ENCODE results near the gene SNX30. TPM values are rescaled to one million over a fixed set of nuclear protein-coding genes. Genes with fewer than 3 reads are reported as not detected.

Gene SNX30
- total RNA-seq, 4 donors from 2014 or later = 5.5 to 9.4 (median 7.4) TPM

DNA sequence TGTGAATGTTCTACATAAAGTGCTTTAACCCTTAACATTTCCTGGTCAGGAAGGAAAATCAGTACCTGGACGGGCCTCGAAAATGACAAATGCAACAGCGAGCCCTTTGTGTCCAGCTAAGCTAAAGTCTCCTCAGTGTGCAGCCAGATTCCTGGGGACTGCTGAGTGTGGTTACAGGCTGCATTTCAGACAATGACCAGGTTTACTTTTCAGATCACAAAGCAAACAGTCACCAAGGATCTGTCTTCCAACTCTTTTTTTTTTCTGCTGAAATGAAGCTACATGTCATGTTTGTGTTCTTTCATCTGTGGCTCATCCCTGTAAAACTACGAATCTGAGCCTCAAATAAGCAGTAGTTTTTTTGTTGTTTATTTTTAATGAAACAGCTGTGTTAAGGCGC lies 119.4 kb downstream of the SNX30 start:
- Histone ChIP-seq H3K27me3 (no peaks in the 10 kb centered on the region), H3K27ac (no peak overlapping the region), H3K36me3 (no peaks in the 10 kb centered on the region), H3K4me1 (no peaks in the 10 kb centered on the region), H3K9me3 (no peaks in the 10 kb centered on the region), H3K4me3 (replicated peaks in 1 of 3) (no peak overlapping the region)
- 77 to 86% methylated on average over 5 of the region's 5 CpGs for WGBS, 2 donors
- intact Hi-C loops (cut with DNase I) = no loop called here
- DNase-seq = no peak
- no peak for TF ChIP-seq POLR2A (IDR thresholded peaks at IDR 0.05)
- TF ChIP-seq, protein P1, sequence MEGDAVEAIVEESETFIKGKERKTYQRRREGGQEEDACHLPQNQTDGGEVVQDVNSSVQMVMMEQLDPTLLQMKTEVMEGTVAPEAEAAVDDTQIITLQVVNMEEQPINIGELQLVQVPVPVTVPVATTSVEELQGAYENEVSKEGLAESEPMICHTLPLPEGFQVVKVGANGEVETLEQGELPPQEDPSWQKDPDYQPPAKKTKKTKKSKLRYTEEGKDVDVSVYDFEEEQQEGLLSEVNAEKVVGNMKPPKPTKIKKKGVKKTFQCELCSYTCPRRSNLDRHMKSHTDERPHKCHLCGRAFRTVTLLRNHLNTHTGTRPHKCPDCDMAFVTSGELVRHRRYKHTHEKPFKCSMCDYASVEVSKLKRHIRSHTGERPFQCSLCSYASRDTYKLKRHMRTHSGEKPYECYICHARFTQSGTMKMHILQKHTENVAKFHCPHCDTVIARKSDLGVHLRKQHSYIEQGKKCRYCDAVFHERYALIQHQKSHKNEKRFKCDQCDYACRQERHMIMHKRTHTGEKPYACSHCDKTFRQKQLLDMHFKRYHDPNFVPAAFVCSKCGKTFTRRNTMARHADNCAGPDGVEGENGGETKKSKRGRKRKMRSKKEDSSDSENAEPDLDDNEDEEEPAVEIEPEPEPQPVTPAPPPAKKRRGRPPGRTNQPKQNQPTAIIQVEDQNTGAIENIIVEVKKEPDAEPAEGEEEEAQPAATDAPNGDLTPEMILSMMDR (IDR thresholded peaks at IDR 0.05) = no peak

DNA sequence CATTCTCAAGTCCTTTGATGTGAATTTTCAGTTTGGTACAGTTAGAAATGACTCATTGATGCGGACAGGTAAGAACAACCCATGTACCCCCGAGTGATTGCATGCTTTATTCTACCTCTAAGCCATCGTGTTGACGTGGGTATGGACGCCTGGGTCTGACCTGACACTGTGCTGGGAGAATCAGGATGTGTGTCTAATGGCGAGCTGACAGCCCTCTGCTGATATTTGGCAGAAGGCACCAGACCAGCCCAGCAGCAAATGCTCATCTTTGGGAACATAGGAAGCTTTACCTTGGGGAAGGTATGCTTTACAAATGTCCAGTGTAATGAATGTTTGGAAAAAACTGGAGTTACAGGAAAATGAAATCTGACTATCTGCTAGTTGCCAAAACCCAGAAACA lies 120.0 kb downstream of the SNX30 start:
- DNase-seq = no peak
- no peaks in the 10 kb centered on the region for H3K36me3 ChIP-seq
- H3K27me3 ChIP-seq = no peaks in the 10 kb centered on the region
- no peak for TF ChIP-seq POLR2A (IDR thresholded peaks at IDR 0.05)
- TF ChIP-seq, protein P1 (IDR thresholded peaks at IDR 0.05) = no peak
- no peak overlapping the region for H3K27ac ChIP-seq
- H3K9me3 ChIP-seq = no peaks in the 10 kb centered on the region
- intact Hi-C loops (cut with DNase I) = no loop called here
- no peak overlapping the region for H3K4me3 ChIP-seq (replicated peaks in 1 of 3)
- WGBS, 2 donors = 88 to 94% methylated on average over 6 of the region's 6 CpGs
- no peaks in the 10 kb centered on the region for H3K4me1 ChIP-seq

DNA sequence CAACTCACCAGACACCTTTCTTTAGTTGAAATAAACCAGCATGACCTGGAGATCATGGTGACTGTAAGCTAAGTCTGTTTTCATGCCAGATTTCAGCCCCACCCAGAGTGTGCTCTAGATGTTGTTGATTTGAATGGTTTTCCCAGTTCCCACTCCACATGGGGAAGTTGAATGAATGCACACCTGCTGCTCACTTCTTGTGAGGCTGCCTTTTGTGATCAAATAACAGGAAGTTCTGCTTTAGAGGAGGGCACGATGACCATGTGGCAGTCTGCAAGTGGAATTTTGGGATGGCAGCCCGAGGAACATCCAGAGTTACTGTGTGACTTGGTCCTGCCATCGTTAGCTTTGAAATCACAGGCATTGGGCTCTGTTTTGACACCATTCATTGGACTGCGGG lies 121.5 kb downstream of the SNX30 start:
- no peak overlapping the region for H3K4me3 ChIP-seq (replicated peaks in 1 of 3)
- H3K27ac ChIP-seq = no peak overlapping the region
- intact Hi-C loops (cut with DNase I) = no loop called here
- 60 to 69% methylated on average over 4 of the region's 4 CpGs for WGBS, 2 donors
- no peaks in the 10 kb centered on the region for H3K9me3 ChIP-seq
- TF ChIP-seq, protein P1 (IDR thresholded peaks at IDR 0.05) = no peak
- TF ChIP-seq POLR2A (IDR thresholded peaks at IDR 0.05) = no peak
- no peaks in the 10 kb centered on the region for H3K27me3 ChIP-seq
- no peaks in the 10 kb centered on the region for H3K4me1 ChIP-seq
- no peak for DNase-seq
- no peaks in the 10 kb centered on the region for H3K36me3 ChIP-seq

DNA sequence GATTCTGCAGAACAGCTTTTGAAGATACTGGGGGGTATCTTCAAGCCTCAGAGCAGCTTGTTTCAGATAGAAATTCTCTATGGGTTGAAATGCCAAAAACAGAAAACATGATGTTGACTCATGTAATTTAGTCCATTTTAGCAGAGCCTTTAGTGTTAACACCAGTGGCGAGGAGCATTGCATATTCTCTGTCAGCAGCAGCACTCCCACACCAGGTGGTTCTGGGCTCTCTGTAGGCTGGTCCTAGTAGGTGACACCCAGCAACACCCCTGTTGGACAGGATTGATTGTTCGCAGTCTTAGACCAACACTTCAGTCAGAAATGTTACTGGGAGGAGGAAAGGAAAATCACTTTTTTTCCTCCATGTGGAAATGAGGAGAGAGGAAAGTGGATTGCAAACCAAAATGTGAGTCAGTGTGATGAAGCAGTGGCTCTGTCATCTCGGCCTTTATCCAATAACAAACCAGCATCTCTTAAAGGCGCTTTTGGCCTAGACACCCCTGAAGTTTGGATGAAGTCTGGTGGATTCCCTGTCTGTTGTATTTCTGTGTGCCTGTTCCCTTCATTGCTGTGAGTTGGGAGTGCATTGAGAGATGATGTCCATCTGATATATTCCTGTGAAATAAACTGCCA lies 123.3 kb downstream of the SNX30 start:
- Histone ChIP-seq H3K36me3 (no peaks in the 10 kb centered on the region), H3K9me3 (no peaks in the 10 kb centered on the region), H3K4me3 (replicated peaks in 1 of 3) (no peak overlapping the region), H3K27me3 (no peaks in the 10 kb centered on the region), H3K4me1 (no peaks in the 10 kb centered on the region), H3K27ac (no peak overlapping the region)
- intact Hi-C loops (cut with DNase I) = no loop called here
- no peak for DNase-seq
- WGBS, 2 donors = 96 to 97% methylated on average over 4 of the region's 4 CpGs
- TF ChIP-seq, protein P1 (IDR thresholded peaks at IDR 0.05) = no peak
- no peak for TF ChIP-seq POLR2A (IDR thresholded peaks at IDR 0.05)

DNA sequence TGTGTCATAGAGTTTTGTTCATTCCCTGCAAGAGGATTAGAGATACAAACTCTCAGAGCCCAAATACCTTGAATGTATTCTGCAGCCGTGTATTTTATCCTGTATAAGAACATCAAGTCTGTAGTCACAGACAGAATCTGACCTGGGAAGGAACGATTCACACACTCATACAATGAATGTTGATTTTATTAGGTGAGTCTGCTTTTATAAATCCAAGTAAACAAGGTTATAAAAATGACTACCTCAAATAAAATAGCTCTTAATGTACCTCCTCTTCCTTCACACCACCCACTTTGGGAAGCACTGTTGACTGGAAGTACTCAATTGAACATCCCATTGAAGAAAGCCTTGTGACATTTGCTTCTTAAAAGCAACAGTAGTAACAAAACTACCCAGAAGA lies 128.2 kb downstream of the SNX30 start:
- WGBS, 2 donors = 90 to 94% methylated on average over 2 of the region's 2 CpGs
- no peaks in the 10 kb centered on the region for H3K36me3 ChIP-seq

More for the DNA sequence above, 128.2 kb downstream of the SNX30 start:
- H3K27ac ChIP-seq = no peak overlapping the region
- H3K9me3 ChIP-seq = no peaks in the 10 kb centered on the region
- DNase-seq = no peak
- TF ChIP-seq, protein P1 (IDR thresholded peaks at IDR 0.05) = no peak
- TF ChIP-seq POLR2A (IDR thresholded peaks at IDR 0.05) = no peak
- H3K4me3 ChIP-seq (replicated peaks in 1 of 3) = no peak overlapping the region
- intact Hi-C loops (cut with DNase I) = no loop called here
- no peaks in the 10 kb centered on the region for H3K27me3 ChIP-seq
- H3K4me1 ChIP-seq = no peaks in the 10 kb centered on the region
